Peyer's patch (tissue), 4 donors: ENCODE measurements around the gene PPP1R1B. TPM values are rescaled to one million over a fixed set of nuclear protein-coding genes. Genes with fewer than 3 reads are reported as not detected.

ENCODE experiments used
- DNase-seq, 3 donors: peaks; one replicate each; pipeline ENCODE4 v3.0.0-alpha.2; 2017 to 2019
- H3K27ac ChIP-seq, 4 donors: fragments of 200-600 bp; sonication (generic); one replicate each; pipeline ENCODE4 v1.5.1; 2016 to 2019
- H3K27me3 ChIP-seq, 2 donors: fragments of 200-600 bp; sonication (generic); one replicate each; pipeline ENCODE4 v1.5.1; 2019
- H3K36me3 ChIP-seq, 3 donors: fragments of 200-600 bp; sonication (generic); one replicate each; pipeline ENCODE4 v1.5.1; 2016 to 2019
- H3K4me1 ChIP-seq, 4 donors: fragments of 200-600 bp; sonication (generic); one replicate each; pipeline ENCODE4 v1.5.1; 2016 to 2019
- H3K4me3 ChIP-seq, 4 donors: fragments of 200-600 bp; sonication (generic); 1 replicate in 3 of 4; 2 replicates in 1 of 4; pipeline ENCODE4 v1.5.1; 2016 to 2019; ENCODE audit warnings: mild to moderate bottlenecking in 1 of 4
- H3K9me3 ChIP-seq, 4 donors: fragments of 200-600 bp; sonication (generic); one replicate each; pipeline ENCODE4 v1.5.1; 2016 to 2019; ENCODE audit warnings: mild to moderate bottlenecking in 1 of 4
- CTCF ChIP-seq, 6 experiments: fragments of 450-650 bp in 4 of 6; fragments of 200-600 bp in 2 of 6; sonication (generic) in 1 of 6; IDR thresholded peaks; one replicate each; pipeline ENCODE4 v1.5.1; 2017 to 2019; ENCODE audit warnings: antibody characterized with exemption in 6 of 6, mild to moderate bottlenecking in 3 of 6, moderate library complexity in 1 of 6
- POLR2A ChIP-seq, 2 donors: fragments of 450-650 bp; IDR thresholded peaks; one replicate each; pipeline ENCODE4 v1.5.1; 2017; ENCODE audit warnings: antibody characterized with exemption in 2 of 2, mild to moderate bottlenecking in 2 of 2, moderate library complexity in 2 of 2
- total RNA-seq, 4 donors: library from RNA; depleted of rRNA; stranded (reverse); fragments of >200 nt; gene quantifications; one replicate each; pipeline ENCODE4 v1.1.0, GENCODE V29; 2016

PPP1R1B gene
- total RNA-seq, 4 donors from 2014 or later = 71.8 to 161 (median 125) TPM

GRCh38 chr17:39635614-39636176 is 8.9 kb downstream of the PPP1R1B start:
- Histone ChIP-seq H3K27me3 (no peaks in the 10 kb centered on the region), H3K36me3 (no peaks in the 10 kb centered on the region), H3K27ac (peak overlapping the region in 1 of 4 donors; percentile 95), H3K4me3 (no peak overlapping the region), H3K4me1 (peaks cover 5 to 66% (median 18%) of the 10 kb centered on the region in 4 donors), H3K9me3 (no peaks in the 10 kb centered on the region)
- TF ChIP-seq POLR2A (IDR thresholded peaks at IDR 0.05) = no peak
- no peak for TF ChIP-seq CTCF (IDR thresholded peaks at IDR 0.05)
- no peak for DNase-seq

- Histone ChIP-seq H3K36me3 (no peaks in the 10 kb centered on the region), H3K4me3 (peak overlapping the region; percentile 82 to 89 (median 84)), H3K4me1 (peaks cover 5 to 74% (median 18%) of the 10 kb centered on the region in 4 donors), H3K27me3 (no peaks in the 10 kb centered on the region), H3K9me3 (no peaks in the 10 kb centered on the region), H3K27ac (peak overlapping the region; percentile 86 to 95 (median 92))
- no peak for TF ChIP-seq CTCF (IDR thresholded peaks at IDR 0.05)
- no peak for TF ChIP-seq POLR2A (IDR thresholded peaks at IDR 0.05)
- DNase-seq = no peak
Observed at GRCh38 chr17:39636587-39636926, 9.8 kb downstream of the PPP1R1B start.

GRCh38 chr17:39636927-39637736 is 10.4 kb downstream of the PPP1R1B start, which contains the start of gene STARD3:
STARD3 (plus strand) TSS chr17:39637144; CDS start chr17:39653532, 16,388 bp downstream.
- H3K4me1 ChIP-seq = peaks cover 5 to 75% (median 18%) of the 10 kb centered on the region in 4 donors
- no peaks in the 10 kb centered on the region for H3K36me3 ChIP-seq
- TF ChIP-seq CTCF (IDR thresholded peaks at IDR 0.05) (peak in 5 of 6 experiments; percentile 14 to 36 (median 20)), POLR2A (IDR thresholded peaks at IDR 0.05) (peak; percentile 53 to 87)
- peak; percentile 91 to 97 (median 97) for DNase-seq
- peak within 1 kb of the TSS; percentile 86 to 95 (median 92) for H3K27ac ChIP-seq
- H3K27me3 ChIP-seq = no peaks in the 10 kb centered on the region
- H3K9me3 ChIP-seq = no peaks in the 10 kb centered on the region
- H3K4me3 ChIP-seq = peak within 1 kb of the TSS; percentile 82 to 89 (median 84)

GRCh38 chr17:39638317-39638716 is 11.6 kb downstream of the PPP1R1B start:
- Histone ChIP-seq H3K4me1 (peaks cover 3 to 76% (median 18%) of the 10 kb centered on the region in 4 donors), H3K4me3 (peak overlapping the region in 3 of 4 donors; percentile 82 to 89 (median 85)), H3K27me3 (no peaks in the 10 kb centered on the region)

GRCh38 chr17:39639043-39639442 is 12.3 kb downstream of the PPP1R1B start:
- H3K9me3 ChIP-seq = no peaks in the 10 kb centered on the region
- TF ChIP-seq CTCF (IDR thresholded peaks at IDR 0.05) = no peak
- TF ChIP-seq POLR2A (IDR thresholded peaks at IDR 0.05) = no peak
- H3K27me3 ChIP-seq = no peaks in the 10 kb centered on the region
- no peak overlapping the region for H3K27ac ChIP-seq
- H3K36me3 ChIP-seq = no peaks in the 10 kb centered on the region
- peaks cover 0 to 72% (median 16%) of the 10 kb centered on the region in 4 donors for H3K4me1 ChIP-seq
- DNase-seq = no peak
- H3K4me3 ChIP-seq = no peak overlapping the region

More at GRCh38 chr17:39638317-39638716, 11.6 kb downstream of the PPP1R1B start:
- TF ChIP-seq CTCF (IDR thresholded peaks at IDR 0.05) = no peak
- TF ChIP-seq POLR2A (IDR thresholded peaks at IDR 0.05) = no peak
- Histone ChIP-seq H3K9me3 (no peaks in the 10 kb centered on the region), H3K27ac (peak overlapping the region in 1 of 4 donors; percentile 95), H3K36me3 (no peaks in the 10 kb centered on the region)
- no peak for DNase-seq
